GM23338 (cell line): ENCODE results near the gene F7.

Experiments used
- EZH2 ChIP-seq: fragments of 200-600 bp; sonication (generic); IDR thresholded peaks from one replicate; pipeline ENCODE4 v1.8.0; 2017; ENCODE audit warnings: antibody characterized with exemption, mild to moderate bottlenecking, low read depth; ENCODE audit not compliant: unreplicated experiment
- EZH2phosphoT487 ChIP-seq: fragments of 200-600 bp; sonication (generic); IDR thresholded peaks from one replicate; pipeline ENCODE4 v1.8.1; 2018; ENCODE audit warnings: antibody characterized with exemption; ENCODE audit not compliant: unreplicated experiment
- POLR2AphosphoS5 ChIP-seq: IDR thresholded peaks from 2 replicates; pipeline ENCODE4 v1.6.1; 2016; ENCODE audit warnings: antibody characterized with exemption, low read depth
- REST ChIP-seq: IDR thresholded peaks from one replicate; pipeline ENCODE4 v1.6.1; 2018; ENCODE audit warnings: antibody characterized with exemption; ENCODE audit not compliant: unreplicated experiment
- TF ChIP-seq, protein P1 (sequence below), 2 experiments: fragments of 200-600 bp in 1 of 2; sonication (generic) in 1 of 2; conservative IDR thresholded peaks; 2 replicates each; pipeline versions ENCODE4 v1.5.1 to v1.6.1; 2016 to 2017; ENCODE audit warnings: antibody characterized with exemption in 2 of 2, low read depth in 2 of 2, mild to moderate bottlenecking in 2 of 2, moderate library complexity in 1 of 2

DNA sequence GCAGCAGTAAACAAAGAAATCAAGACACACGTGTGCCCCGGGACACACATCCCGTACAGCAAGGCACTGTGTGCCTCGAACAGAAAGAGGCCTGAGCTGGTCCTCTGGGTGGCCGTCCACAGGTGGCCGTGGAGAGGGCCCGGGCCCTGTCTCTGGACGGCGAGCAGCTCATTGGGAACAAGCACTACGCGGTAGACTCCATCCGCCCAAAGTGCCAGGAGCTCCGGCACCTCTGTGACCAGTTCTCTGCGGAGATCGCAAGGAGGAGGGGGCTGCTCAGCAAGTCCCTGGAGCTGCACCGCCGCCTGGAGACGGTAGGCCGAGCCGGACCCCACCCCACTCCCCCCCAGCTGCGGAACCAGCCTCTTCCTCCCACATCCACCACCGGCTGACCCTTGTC, 30.7 kb upstream of the F7 start:
- TF ChIP-seq EZH2: no peak
- TF ChIP-seq, protein P1, sequence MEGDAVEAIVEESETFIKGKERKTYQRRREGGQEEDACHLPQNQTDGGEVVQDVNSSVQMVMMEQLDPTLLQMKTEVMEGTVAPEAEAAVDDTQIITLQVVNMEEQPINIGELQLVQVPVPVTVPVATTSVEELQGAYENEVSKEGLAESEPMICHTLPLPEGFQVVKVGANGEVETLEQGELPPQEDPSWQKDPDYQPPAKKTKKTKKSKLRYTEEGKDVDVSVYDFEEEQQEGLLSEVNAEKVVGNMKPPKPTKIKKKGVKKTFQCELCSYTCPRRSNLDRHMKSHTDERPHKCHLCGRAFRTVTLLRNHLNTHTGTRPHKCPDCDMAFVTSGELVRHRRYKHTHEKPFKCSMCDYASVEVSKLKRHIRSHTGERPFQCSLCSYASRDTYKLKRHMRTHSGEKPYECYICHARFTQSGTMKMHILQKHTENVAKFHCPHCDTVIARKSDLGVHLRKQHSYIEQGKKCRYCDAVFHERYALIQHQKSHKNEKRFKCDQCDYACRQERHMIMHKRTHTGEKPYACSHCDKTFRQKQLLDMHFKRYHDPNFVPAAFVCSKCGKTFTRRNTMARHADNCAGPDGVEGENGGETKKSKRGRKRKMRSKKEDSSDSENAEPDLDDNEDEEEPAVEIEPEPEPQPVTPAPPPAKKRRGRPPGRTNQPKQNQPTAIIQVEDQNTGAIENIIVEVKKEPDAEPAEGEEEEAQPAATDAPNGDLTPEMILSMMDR (conservative IDR thresholded peaks at IDR 0.05; ENCODE audit: low read depth in 2 of 2): no peak
- TF ChIP-seq REST: no peak
- TF ChIP-seq EZH2phosphoT487: no peak
- no peak for TF ChIP-seq POLR2AphosphoS5
